Neural progenitor cell (in vitro differentiated cells): ENCODE results near the gene MAPK12.

ENCODE experiments used
- CTCF ChIP-seq: fragments of 200-600 bp; sonication (generic); IDR thresholded peaks from 2 replicates; pipeline ENCODE4 v1.5.1; 2017; ENCODE audit warnings: antibody characterized with exemption, mild to moderate bottlenecking
- EZH2 ChIP-seq: fragments of 200-600 bp; sonication (generic); IDR thresholded peaks from 2 replicates; pipeline ENCODE4 v1.6.1; 2017; ENCODE audit warnings: antibody characterized with exemption, mild to moderate bottlenecking, moderate library complexity
- EZH2phosphoT487 ChIP-seq: fragments of 200-600 bp; sonication (generic); IDR thresholded peaks from 2 replicates; pipeline ENCODE4 v1.6.1; 2017; ENCODE audit warnings: antibody characterized with exemption

GRCh38 chr22:50257451-50258360 lies 3.8 kb downstream of the MAPK12 start:
- TF ChIP-seq CTCF (no peak), EZH2phosphoT487 (no peak), EZH2 (no peak)
